Measurements from ENCODE around the gene TMPRSS11D. TPM values are rescaled to one million over a fixed set of nuclear protein-coding genes. Genes with fewer than 3 reads are reported as not detected.

Gene TMPRSS11D
- total and polyA plus RNA-seq, 11 donors = not detected

- ATAC-seq (no peak), DNase-seq (no peak)
- no peaks in the 10 kb centered on the region for H3K9me3 ChIP-seq
- intact Hi-C loops (cut with DNase I) = no loop called here
- no peak overlapping the region for H3K27ac ChIP-seq
- H3K36me3 ChIP-seq = no peaks in the 10 kb centered on the region
- no peak for TF ChIP-seq POLR2A (IDR thresholded peaks at IDR 0.05)
- TF ChIP-seq, protein P1, sequence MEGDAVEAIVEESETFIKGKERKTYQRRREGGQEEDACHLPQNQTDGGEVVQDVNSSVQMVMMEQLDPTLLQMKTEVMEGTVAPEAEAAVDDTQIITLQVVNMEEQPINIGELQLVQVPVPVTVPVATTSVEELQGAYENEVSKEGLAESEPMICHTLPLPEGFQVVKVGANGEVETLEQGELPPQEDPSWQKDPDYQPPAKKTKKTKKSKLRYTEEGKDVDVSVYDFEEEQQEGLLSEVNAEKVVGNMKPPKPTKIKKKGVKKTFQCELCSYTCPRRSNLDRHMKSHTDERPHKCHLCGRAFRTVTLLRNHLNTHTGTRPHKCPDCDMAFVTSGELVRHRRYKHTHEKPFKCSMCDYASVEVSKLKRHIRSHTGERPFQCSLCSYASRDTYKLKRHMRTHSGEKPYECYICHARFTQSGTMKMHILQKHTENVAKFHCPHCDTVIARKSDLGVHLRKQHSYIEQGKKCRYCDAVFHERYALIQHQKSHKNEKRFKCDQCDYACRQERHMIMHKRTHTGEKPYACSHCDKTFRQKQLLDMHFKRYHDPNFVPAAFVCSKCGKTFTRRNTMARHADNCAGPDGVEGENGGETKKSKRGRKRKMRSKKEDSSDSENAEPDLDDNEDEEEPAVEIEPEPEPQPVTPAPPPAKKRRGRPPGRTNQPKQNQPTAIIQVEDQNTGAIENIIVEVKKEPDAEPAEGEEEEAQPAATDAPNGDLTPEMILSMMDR (IDR thresholded peaks at IDR 0.05) = no peak
- H3K27me3 ChIP-seq = no peaks in the 10 kb centered on the region
- H3K4me1 ChIP-seq = no peaks in the 10 kb centered on the region
- WGBS, 4 donors = 21 to 26% (median 22%) methylated on average over 3 of the region's 3 CpGs
- no peak overlapping the region for H3K4me3 ChIP-seq
Measured at GRCh38 chr4:67928546-67928945, 44.7 kb upstream of the TMPRSS11D start.

GRCh38 chr4:67927251-67927650, 43.4 kb upstream of the TMPRSS11D start:
- Histone ChIP-seq H3K4me1 (no peaks in the 10 kb centered on the region), H3K36me3 (no peaks in the 10 kb centered on the region), H3K9me3 (no peaks in the 10 kb centered on the region), H3K27ac (no peak overlapping the region), H3K27me3 (no peaks in the 10 kb centered on the region), H3K4me3 (no peak overlapping the region)
- WGBS, 4 donors = 93 to 98% (median 96%) methylated on average over 3 of the region's 3 CpGs
- TF ChIP-seq POLR2A (IDR thresholded peaks at IDR 0.05) = no peak
- TF ChIP-seq, protein P1 (IDR thresholded peaks at IDR 0.05) = no peak
- DNase-seq = no peak
- ATAC-seq = no peak
- intact Hi-C loops (cut with DNase I) = no loop called here

DNA sequence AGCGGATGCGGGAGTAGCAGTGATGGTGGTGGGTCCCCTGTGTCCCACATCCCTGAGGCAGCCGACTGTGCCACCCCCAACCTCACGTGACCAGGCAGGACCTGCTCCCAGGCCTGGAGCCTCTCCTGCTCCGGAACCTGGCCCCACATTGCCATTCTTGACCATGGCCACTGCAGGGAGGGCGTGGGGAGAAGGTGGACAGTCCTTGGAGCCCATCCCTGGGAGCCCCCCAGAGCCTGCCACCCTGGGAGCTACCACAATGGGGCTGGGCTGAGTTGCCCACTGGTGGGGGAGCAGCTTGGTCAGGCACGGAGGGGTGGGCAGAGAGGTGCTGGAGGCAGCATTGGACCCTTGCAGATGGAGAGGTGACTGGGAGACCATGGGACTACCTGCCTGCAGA, 42.7 kb upstream of the TMPRSS11D start:
- Histone ChIP-seq H3K27me3 (no peaks in the 10 kb centered on the region), H3K4me1 (no peaks in the 10 kb centered on the region), H3K27ac (no peak overlapping the region), H3K36me3 (no peaks in the 10 kb centered on the region), H3K9me3 (no peaks in the 10 kb centered on the region), H3K4me3 (no peak overlapping the region)
- ATAC-seq (no peak), DNase-seq (no peak)
- no peak for TF ChIP-seq POLR2A (IDR thresholded peaks at IDR 0.05)
- TF ChIP-seq, protein P1 (IDR thresholded peaks at IDR 0.05) = no peak
- 90 to 96% (median 94%) methylated on average over 5 to 7 of the region's 7 CpGs for WGBS, 4 donors
- intact Hi-C loops (cut with DNase I) = no loop called here

DNA sequence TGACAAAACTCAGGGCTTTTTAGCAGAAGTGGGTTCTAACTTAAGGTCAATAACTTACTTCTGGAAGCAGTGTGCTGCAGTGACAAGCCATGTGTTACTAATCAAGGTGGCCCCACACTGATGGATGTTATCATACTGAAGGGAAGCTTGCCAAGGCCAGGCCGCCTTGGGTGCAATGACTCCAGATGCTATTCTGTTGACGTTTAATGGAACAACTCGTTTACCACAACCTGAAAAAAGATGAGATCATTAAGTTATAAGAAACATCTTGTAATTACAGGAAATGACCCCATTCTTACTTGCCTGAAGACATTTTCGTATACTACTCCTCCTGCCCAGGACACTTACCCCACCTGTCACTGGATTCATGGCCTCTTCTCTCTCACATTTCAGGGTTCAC, 38.9 kb upstream of the TMPRSS11D start:
- intact Hi-C loops (cut with DNase I) = no loop called here

More for the DNA sequence above, 38.9 kb upstream of the TMPRSS11D start:
- Histone ChIP-seq H3K27me3 (no peaks in the 10 kb centered on the region), H3K9me3 (no peaks in the 10 kb centered on the region), H3K4me1 (no peaks in the 10 kb centered on the region), H3K36me3 (no peaks in the 10 kb centered on the region), H3K4me3 (no peak overlapping the region), H3K27ac (no peak overlapping the region)
- DNase-seq = peak in 1 of 5 donors; percentile 42
- ATAC-seq = no peak
- WGBS, 4 donors = 43 to 68% (median 54%) methylated on average over 4 of the region's 4 CpGs
- TF ChIP-seq POLR2A (IDR thresholded peaks at IDR 0.05) = no peak
- TF ChIP-seq, protein P1 (IDR thresholded peaks at IDR 0.05) = no peak

All from heart left ventricle (tissue), 16 donors.